ENCODE results near the gene KIF14.
"Not testable (repeated sequence)": the region's sequence is repeated elsewhere in the genome, so short reads cannot be mapped to it uniquely, and the experiment has no call there.

Gene KIF14

DNA sequence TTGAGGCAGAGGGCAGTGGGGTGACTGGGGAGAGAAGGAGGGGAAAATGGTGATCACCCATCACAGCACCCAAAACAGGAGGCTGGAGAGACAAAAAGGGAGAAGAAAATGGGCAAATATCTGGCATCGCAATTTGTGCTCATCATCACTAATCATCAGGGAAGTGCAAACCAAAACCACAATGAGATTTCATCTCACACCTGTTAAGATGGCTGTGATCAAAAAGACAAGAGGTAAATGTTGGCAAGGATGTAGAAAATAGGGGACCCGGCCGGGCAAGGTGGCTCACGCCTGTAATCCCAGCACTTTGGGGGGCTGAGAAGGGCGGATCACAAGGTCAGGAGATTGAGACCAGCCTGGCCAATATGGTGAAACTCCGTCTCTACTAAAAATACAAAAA, 74.0 kb downstream of the KIF14 start:
- DNase-seq (ENCODE audit: low read depth in 2 of 2), result no peak

DNA sequence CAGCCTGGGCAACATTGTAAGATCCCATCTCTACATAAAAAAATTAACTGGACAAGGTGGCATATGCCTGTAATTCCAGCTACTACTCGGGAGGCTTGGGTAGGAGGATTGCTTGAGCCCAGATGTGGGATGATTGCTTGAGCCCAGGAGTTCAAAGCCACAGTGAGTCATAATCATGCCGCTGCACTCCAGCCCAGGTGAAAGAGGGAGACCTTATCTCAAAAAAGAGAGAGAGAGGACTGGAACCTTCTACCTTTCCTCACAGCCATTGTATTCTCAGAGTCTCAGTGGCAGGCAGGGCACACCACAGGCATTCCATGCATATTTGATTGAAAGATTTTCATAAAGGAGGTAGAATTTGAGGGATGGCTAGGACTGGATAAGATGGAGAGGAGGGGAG, 78.4 kb downstream of the KIF14 start:
- no peak for DNase-seq (ENCODE audit: low read depth in 2 of 2)

DNA sequence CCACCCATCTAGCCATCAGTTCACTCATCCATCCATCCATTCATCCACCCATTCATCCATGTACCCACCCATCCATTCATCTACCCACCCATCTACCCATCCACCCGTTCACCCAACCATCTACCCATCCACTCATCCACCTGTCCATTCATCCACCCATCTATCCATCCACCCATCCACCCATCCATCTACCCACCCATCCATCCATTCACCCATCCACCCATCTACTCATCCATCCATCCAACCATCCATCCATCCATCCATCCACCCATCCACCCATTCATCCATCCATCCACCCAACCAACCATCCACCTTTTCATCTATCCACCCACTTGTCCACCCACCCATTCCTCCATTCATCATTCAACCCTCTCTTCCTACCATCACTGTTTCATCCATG, 80.3 kb downstream of the KIF14 start:
- DNase-seq (ENCODE audit: low read depth in 2 of 2), result no peak

DNA sequence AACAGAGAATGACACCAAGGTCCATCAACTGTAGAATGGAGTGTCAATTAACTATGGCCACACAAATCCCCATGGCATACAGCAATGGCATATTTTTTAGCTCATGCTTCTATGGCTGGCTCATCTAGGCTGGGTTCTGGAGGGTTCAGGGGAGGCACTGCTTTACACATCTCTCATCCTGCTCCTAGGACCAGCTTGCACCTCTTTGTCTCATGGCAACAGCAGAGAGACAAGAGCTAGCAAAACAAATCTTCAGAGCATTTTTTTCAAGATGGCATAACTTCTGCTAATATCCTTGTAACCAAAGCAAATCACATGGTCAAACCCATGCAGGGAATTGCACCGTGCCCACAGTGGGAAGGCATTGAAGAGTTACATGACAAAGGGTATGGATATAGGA, 82.4 kb downstream of the KIF14 start:
- DNase-seq (ENCODE audit: low read depth in 2 of 2), result no peak

GRCh38 chr1:200535605-200536004, 84.9 kb downstream of the KIF14 start:
- no peak for DNase-seq (ENCODE audit: low read depth in 2 of 2)

GRCh38 chr1:200530623-200531261, 89.8 kb downstream of the KIF14 start:
- no peak for DNase-seq (ENCODE audit: low read depth in 2 of 2)

- DNase-seq (ENCODE audit: low read depth in 2 of 2), result no peak
Observed at GRCh38 chr1:200528858-200529606, 91.5 kb downstream of the KIF14 start.

DNA sequence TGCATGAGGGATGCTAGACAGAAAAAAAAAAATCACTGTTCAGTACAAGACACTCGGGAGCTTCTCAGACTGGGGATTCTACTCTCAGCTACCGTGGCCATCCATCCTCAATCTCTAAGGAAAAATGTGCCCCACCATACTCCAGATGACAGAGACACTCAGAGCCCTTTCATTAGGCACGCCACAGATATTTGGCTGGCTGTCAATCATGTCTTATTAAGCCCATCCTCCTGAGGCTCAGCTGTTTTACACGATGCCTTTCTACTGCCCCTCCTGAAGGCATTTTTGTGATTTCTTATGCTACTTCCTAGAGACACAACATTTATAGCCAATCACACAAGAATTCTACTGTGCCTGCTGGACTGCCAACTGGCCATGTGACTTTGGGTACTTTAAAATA, 92.9 kb downstream of the KIF14 start:
- no peak for DNase-seq (ENCODE audit: low read depth in 2 of 2)

DNA sequence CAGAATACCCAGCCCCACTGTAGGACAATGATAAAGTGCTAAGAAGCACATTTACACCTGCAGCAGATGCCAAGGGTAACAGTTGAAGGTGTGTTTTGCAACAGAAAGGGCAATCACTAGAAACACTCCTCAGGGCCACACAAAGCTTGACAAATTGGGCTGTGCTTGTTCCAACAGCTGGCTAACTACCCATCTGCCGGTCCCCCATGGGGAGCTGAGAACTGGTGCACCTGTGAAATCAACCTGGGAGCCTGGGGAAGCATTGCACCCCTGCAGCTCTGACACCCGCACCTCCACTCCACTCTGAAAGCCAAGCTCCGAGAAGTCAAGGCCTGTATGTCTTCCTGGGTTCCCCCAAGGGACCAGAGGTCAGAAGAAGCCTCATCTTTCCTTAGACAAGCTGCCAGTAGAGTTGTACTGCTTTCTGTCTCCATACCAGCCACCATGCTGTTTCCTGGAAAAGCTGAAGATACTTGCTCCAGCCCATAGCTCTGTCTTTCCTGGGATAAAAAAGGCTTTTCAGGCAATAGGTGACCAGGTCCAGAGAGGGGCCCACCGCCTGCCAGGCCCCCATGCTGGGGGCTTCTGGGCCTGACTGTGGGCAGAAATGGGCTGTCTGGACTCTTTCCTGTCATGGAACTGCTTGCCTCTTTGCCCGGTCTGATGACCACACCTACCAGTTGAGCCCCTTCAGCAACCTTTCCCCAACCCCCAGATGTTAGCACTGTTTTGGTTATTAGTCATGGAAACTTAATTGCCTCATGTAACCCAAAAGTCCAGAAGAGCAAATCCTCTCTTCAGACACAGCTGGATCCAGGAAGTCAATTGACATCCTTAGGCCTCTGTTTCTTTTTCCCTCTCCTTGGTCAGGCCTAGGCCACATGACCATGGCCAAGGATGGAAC, 93.6 kb downstream of the KIF14 start:
- no peak for DNase-seq (ENCODE audit: low read depth in 2 of 2)

- no peak for DNase-seq (ENCODE audit: low read depth in 2 of 2)
Observed at GRCh38 chr1:200525090-200525987, 95.2 kb downstream of the KIF14 start.

GRCh38 chr1:200524551-200524950, 96.0 kb downstream of the KIF14 start:
- not testable (repeated sequence) for DNase-seq (ENCODE audit: low read depth in 2 of 2)

DNA sequence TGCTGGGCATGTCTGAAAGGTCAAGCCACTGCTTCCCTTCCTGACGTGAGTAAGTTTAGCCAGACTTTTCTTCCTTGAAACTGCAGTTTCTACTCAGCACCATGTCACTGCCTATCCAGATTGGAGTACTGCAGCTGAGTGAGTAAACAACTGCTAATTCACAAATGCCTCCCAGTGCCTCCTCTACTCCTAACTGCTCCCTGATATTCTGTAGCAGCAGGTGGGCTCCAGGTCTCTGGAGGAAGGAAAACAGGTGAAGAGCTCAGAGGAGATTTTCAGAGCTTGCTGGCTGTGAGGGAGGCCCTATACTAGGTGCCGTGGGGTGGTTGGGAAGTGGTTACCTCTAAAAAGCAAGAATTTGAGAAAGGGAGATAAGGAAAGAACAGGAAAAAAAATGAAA, 96.5 kb downstream of the KIF14 start:
- no peak for DNase-seq (ENCODE audit: low read depth in 2 of 2)

DNA sequence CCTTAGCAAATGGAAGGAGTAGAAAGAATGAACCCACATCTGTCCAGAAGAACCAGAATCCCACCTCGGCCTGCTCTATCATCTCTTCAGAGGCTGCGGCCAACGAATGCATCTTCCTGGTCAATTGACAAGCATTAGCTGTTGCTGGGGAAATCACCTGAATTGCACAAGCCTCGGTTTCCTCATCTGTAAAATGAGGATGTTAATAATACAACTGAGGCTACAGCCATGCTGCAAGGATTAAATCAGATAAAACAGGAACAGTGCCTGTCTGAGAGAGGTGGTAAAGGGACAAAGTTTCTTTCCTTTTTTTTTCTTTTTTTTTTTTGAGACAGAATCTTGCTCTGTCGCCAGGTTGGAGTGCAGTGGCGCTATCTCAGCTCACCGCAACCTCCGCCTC, 99.8 kb downstream of the KIF14 start:
- DNase-seq (ENCODE audit: low read depth in 2 of 2), result no peak

DNA sequence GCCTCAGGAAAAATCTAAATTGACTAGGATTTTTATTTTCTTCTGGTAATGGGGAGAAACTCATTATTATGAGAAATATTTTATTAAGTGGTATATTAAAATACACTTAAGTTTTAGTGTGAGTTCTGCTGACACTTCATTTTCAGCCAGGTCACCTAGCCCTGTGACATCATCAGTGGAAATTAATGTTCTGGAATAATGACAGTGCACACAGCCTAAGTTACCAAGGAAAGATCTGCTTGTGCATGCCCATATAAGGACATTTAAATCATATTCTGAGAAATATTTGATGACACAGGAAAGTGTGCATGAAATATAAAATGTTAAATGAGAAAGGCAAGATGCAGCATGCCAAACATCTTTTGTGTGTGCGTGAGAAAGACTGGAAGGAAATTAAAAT, 102.0 kb downstream of the KIF14 start:
- no peak for DNase-seq (ENCODE audit: low read depth in 2 of 2)

GRCh38 chr1:200512191-200512590, 108.4 kb downstream of the KIF14 start:
- no peak for DNase-seq (ENCODE audit: low read depth in 2 of 2)

GRCh38 chr1:200510228-200510623, 110.3 kb downstream of the KIF14 start:
- DNase-seq (ENCODE audit: low read depth in 2 of 2), result peak; percentile 38 to 56

GRCh38 chr1:200506471-200506870, 114.1 kb downstream of the KIF14 start:
- no peak for DNase-seq (ENCODE audit: low read depth in 2 of 2)

DNA sequence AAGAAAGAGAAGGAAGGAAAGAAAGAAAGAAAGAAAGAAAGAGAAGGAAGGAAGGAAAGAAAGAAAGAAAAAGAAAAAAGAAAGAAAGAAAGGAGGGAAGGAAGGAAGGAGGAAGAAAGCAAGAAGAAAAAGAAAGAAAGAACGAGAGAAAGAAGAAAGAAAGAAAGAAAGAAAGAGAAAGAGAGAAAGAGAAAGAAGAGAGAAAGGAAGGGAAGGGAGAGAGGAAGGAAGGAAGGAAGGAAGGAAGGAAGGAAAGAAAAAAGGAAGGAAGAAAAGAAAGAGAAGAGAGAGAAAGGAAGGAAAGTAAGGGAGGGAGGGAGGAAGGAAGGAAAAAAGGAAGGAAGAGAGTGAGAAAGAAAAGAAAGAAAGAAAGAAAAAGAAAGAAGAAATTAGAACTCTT, 115.3 kb downstream of the KIF14 start:
- no peak for DNase-seq (ENCODE audit: low read depth in 2 of 2)
